Panc1 (cell line): ENCODE measurements around the gene EPHB1. TPM values are rescaled to one million over a fixed set of nuclear protein-coding genes. Genes with fewer than 3 reads are reported as not detected.

Experiments
- ATAC-seq: fragments of 200-7000 bp; cut with Tn5 transposase; 2 replicates; pipeline ENCODE4 v1.9.1; 2020; ENCODE audit warnings: mild to moderate bottlenecking, moderate library complexity
- BruUV-seq: library from RNA; stranded (reverse); fragments of 400-500 nt; replicated peaks from 2 replicates; lab custom pipeline; 2021; lab: Mats Ljungman, UMichigan
- CTCF ChIA-PET: fragments of 300-600 bp; sonication (Branson Sonifier 250); formaldehyde crosslinking; loops from one replicate; lab custom pipeline; 2022; ENCODE audit warnings: antibody characterized with exemption; lab: Charles Lee
- POLR2A ChIA-PET: fragments of 300-600 bp; sonication (Branson Sonifier 250); formaldehyde crosslinking; loops from one replicate; lab custom pipeline; 2022; ENCODE audit warnings: antibody characterized with exemption; lab: Charles Lee
- DNase-seq: peaks from one replicate; pipeline ENCODE4 v3.0.0-alpha.2; 2010; ENCODE audit warnings: low read depth, low spot score
- H3K27ac ChIP-seq: 2 replicates; pipeline ENCODE4 v1.5.1; 2011; ENCODE audit warnings: mild to moderate bottlenecking, low read length, inconsistent platforms
- H3K27me3 ChIP-seq: fragments of 200-500 bp; sonication (Bioruptor generic); 2 replicates; pipeline ENCODE4 v1.6.0; 2014; ENCODE audit warnings: low read length, inconsistent platforms; ENCODE audit not compliant: control insufficient read depth, insufficient read depth
- H3K36me3 ChIP-seq: fragments of 200-500 bp; sonication (Bioruptor generic); 2 replicates; pipeline ENCODE4 v1.5.1; 2014; ENCODE audit warnings: inconsistent platforms, mild to moderate bottlenecking, low read length, moderate library complexity; ENCODE audit not compliant: control insufficient read depth, insufficient read depth
- H3K4me1 ChIP-seq: 2 replicates; pipeline ENCODE4 v1.5.1; 2011; ENCODE audit warnings: inconsistent platforms, mild to moderate bottlenecking, low read length, moderate library complexity; ENCODE audit not compliant: control insufficient read depth, insufficient read depth
- H3K4me3 ChIP-seq, 2 experiments: 2 replicates each; pipeline ENCODE4 v1.5.1; 2011 to 2012; ENCODE audit warnings: low read depth in 2 of 2, low read length in 2 of 2, mild to moderate bottlenecking in 2 of 2, inconsistent platforms in 1 of 2, moderate library complexity in 1 of 2
- H3K9me3 ChIP-seq: fragments of 200-500 bp; sonication (Bioruptor generic); 2 replicates; pipeline ENCODE4 v1.5.1; 2014; ENCODE audit warnings: low read depth, mild to moderate bottlenecking, inconsistent platforms, low read length, moderate library complexity; ENCODE audit not compliant: control insufficient read depth, insufficient read depth
- CTCF ChIP-seq: fragments of 450-650 bp; IDR thresholded peaks from 2 replicates; pipeline ENCODE4 v1.5.1; 2017; ENCODE audit warnings: mild to moderate bottlenecking
- POLR2AphosphoS5 ChIP-seq: IDR thresholded peaks from 2 replicates; pipeline ENCODE4 v1.6.1; 2012; ENCODE audit warnings: mild to moderate bottlenecking, low read depth, low read length, moderate library complexity
- REST ChIP-seq, 2 experiments: IDR thresholded peaks; 2 replicates each; pipeline ENCODE4 v1.6.1; 2011 to 2012; ENCODE audit warnings: low read depth in 2 of 2, control low read depth in 1 of 2, low read length in 1 of 2, mild to moderate bottlenecking in 1 of 2, moderate library complexity in 1 of 2; ENCODE audit not compliant: insufficient read depth in 1 of 2
- SIN3A ChIP-seq: IDR thresholded peaks from 2 replicates; pipeline ENCODE4 v1.6.1; 2012; ENCODE audit warnings: low read depth, mild to moderate bottlenecking, low read length, moderate library complexity, borderline replicate concordance; ENCODE audit not compliant: insufficient read depth
- TCF7L2 ChIP-seq: IDR thresholded peaks from 2 replicates; pipeline ENCODE4 v1.6.1; 2011; ENCODE audit warnings: mild to moderate bottlenecking, low read depth, low read length, inconsistent platforms
- in situ Hi-C: cut with HindIII; loops from 2 replicates; pipeline ENCODE4 v1.10.0; 2016; ENCODE audit warnings: low sequenced_read_pairs, low pct_unique_long_range_greater_than_20kb
- intact Hi-C: fragments of 100-400 bp; cut with micrococcal nuclease; formaldehyde crosslinking; loops from one replicate; pipeline ENCODE4 v1.10.0; 2022; ENCODE audit not compliant: unreplicated experiment
- total RNA-seq: library from RNA; stranded (reverse); gene quantifications from one replicate; pipeline ENCODE4 v1.2.1, GENCODE V29; 2021; ENCODE audit not compliant: unreplicated experiment

Gene EPHB1
- total RNA-seq, 1 experiment from 2014 or later: 0.46 TPM

GRCh38 chr3:134874737-134875413, 79.8 kb downstream of the EPHB1 start:
- in situ Hi-C loops (no loop called here), intact Hi-C loops (no loop called here)
- Histone ChIP-seq H3K4me1 (no peaks in the 10 kb centered on the region), H3K36me3 (no peaks in the 10 kb centered on the region), H3K27ac (no peak overlapping the region), H3K4me3 (no peak overlapping the region), H3K9me3 (no peaks in the 10 kb centered on the region), H3K27me3 (peaks cover 13% of the 10 kb centered on the region)
- no peak for DNase-seq
- no TSS peak for BruUV-seq
- CTCF ChIA-PET: no interaction called here
- POLR2A ChIA-PET: no interaction called here
- TF ChIP-seq POLR2AphosphoS5 (no peak), SIN3A (no peak), REST (IDR thresholded peaks at IDR 0.05; ENCODE audit: insufficient read depth in 1 of 2, low read depth in 2 of 2, low read length in 1 of 2) (no peak), CTCF (no peak), TCF7L2 (no peak)
- ATAC-seq: no peak

- no TSS peak for BruUV-seq
- TF ChIP-seq CTCF: no peak
- TF ChIP-seq POLR2AphosphoS5: no peak
- TF ChIP-seq REST (IDR thresholded peaks at IDR 0.05; ENCODE audit: insufficient read depth in 1 of 2, low read depth in 2 of 2, low read length in 1 of 2): no peak
- H3K36me3 ChIP-seq: no peaks in the 10 kb centered on the region
- ChIA-PET CTCF (no interaction called here), POLR2A (no interaction called here)
- DNase-seq: no peak
- H3K27ac ChIP-seq: no peak overlapping the region
- H3K4me3 ChIP-seq: no peak overlapping the region
- intact Hi-C loops (no loop called here), in situ Hi-C loops (no loop called here)
- no peaks in the 10 kb centered on the region for H3K4me1 ChIP-seq
- H3K27me3 ChIP-seq: peaks cover 13% of the 10 kb centered on the region
- ATAC-seq: no peak
- H3K9me3 ChIP-seq: no peaks in the 10 kb centered on the region
Measured at GRCh38 chr3:134876836-134877235, 81.8 kb downstream of the EPHB1 start.
